Measurements from ENCODE around the gene ARPIN. TPM values are rescaled to one million over a fixed set of nuclear protein-coding genes. Genes with fewer than 3 reads are reported as not detected.

The ARPIN gene
- 6.2 and 11.1 TPM in 2 replicates for total RNA-seq (ENCODE audit: low replicate concordance)

GRCh38 chr15:89912674-89913396 lies at the start of gene ARPIN:
Gene ARPIN (minus strand): TSS chr15:89912952. CDS start chr15:89912835, 117 bp downstream.

DNA sequence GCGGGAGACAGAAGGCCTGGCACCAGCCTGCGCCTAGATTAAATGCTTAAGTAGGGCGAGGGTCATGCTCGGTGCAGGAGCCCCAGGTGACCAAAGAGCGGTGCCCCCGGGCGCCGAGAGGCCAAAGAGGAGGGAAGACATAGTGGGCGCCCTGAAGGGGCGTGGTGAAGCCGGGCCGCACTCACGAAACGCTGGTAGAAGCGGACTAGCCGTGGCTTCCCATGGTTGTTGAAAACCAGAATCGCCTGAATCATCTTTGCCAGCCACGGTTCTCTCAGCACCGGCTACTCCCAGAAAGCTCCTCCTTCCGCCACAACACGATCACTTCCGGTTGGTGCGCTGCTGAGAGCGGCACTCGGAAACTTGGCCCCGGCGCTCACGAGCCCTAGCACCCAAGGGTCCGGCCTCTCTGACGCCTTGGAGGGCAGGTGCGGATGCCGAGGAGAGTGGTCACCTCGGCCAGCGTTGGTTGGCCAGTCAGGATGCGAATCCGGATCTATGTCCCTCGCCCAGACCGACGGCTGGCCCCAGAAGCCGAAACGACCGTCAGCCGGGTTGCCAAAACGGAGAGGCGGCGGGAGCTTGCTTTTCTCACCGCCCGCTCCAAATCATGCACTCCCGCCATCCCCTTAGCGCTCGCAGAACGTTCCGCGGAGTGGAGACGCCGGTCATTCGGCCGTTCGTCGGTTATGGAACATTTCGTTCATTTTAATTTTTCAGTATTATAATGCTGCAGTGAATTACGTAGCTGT lies 18.9 kb downstream of the ARPIN start, which contains the start of gene AP3S2:
AP3S2 (minus strand) TSS at position 299 of the 752 bp plus-strand sequence; CDS start at position 254, 45 bp downstream.

Other genes starting within 250 kb of the ARPIN start
- gene PLIN1, start 233.6 kb downstream of the ARPIN start, total RNA-seq (ENCODE audit: low replicate concordance), result under 0.01 and 0.15 TPM in 2 replicates
- gene PEX11A, start 222.2 kb downstream of the ARPIN start, total RNA-seq (ENCODE audit: low replicate concordance), result 5.0 and 13.5 TPM in 2 replicates
- gene WDR93, start 222.1 kb downstream of the ARPIN start, total RNA-seq (ENCODE audit: low replicate concordance), result 0.23 TPM in 1 of 2 replicates, not detected in the other
- gene MESP1, start 161.7 kb downstream of the ARPIN start, total RNA-seq (ENCODE audit: low replicate concordance), result 0.15 TPM in 1 of 2 replicates, not detected in the other
- gene MESP2, start 136.6 kb downstream of the ARPIN start, total RNA-seq (ENCODE audit: low replicate concordance), result 0.15 and 1.6 TPM in 2 replicates
- gene ANPEP, start 98.1 kb downstream of the ARPIN start, total RNA-seq (ENCODE audit: low replicate concordance), result 4.7 and 35.3 TPM in 2 replicates
- gene AP3S2, start 19.0 kb downstream of the ARPIN start, total RNA-seq (ENCODE audit: low replicate concordance), result 16.3 and 41.8 TPM in 2 replicates
- gene ZNF710, start 88.4 kb upstream of the ARPIN start, total RNA-seq (ENCODE audit: low replicate concordance), result 5.5 and 7.1 TPM in 2 replicates
- 33.7 and 140 TPM in 2 replicates for gene IDH2, start 189.5 kb upstream of the ARPIN start, total RNA-seq (ENCODE audit: low replicate concordance)

Measured in smooth muscle cell of the coronary artery (primary cell).